HG02870 (cell line): ENCODE measurements around the gene CEACAM5.
"Not testable (repeated sequence)": the region's sequence is repeated elsewhere in the genome, so short reads cannot be mapped to it uniquely, and the experiment has no call there.

Source experiments
- ATAC-seq: cut with Tn5 transposase; IDR thresholded peaks from one replicate; pipeline ENCODE4 v1.9.1; 2021; ENCODE audit warnings: mild to moderate bottlenecking, moderate library complexity; ENCODE audit not compliant: unreplicated experiment

Gene CEACAM5

GRCh38 chr19:41700381-41701195 is 7.8 kb upstream of the CEACAM5 start:
- ATAC-seq, result no peak

- ATAC-seq, result no peak
These were observed 6.9 kb upstream of the CEACAM5 start for GRCh38 chr19:41701401-41702075.

- no peak for ATAC-seq
These were observed 6.2 kb upstream of the CEACAM5 start for GRCh38 chr19:41702171-41702651.

- ATAC-seq, result no peak
These were observed 4.7 kb upstream of the CEACAM5 start for GRCh38 chr19:41703602-41704293.

GRCh38 chr19:41705393-41706174 is 2.8 kb upstream of the CEACAM5 start:
- ATAC-seq, result no peak

- ATAC-seq, result no peak
These were observed 1.5 kb upstream of the CEACAM5 start for GRCh38 chr19:41706741-41707501.

GRCh38 chr19:41707502-41707812 is 969 bp upstream of the CEACAM5 start:
- ATAC-seq, result no peak

- no peak for ATAC-seq
These were observed 505 bp upstream of the CEACAM5 start for GRCh38 chr19:41707871-41708371.

GRCh38 chr19:41709516-41709915 is 1.1 kb downstream of the CEACAM5 start:
- ATAC-seq, result not testable (repeated sequence)

GRCh38 chr19:41709951-41710645 is 1.7 kb downstream of the CEACAM5 start:
- ATAC-seq, result no peak

- ATAC-seq, result no peak
These were observed 3.2 kb downstream of the CEACAM5 start for GRCh38 chr19:41711376-41712261.

- ATAC-seq, result no peak
These were observed 6.2 kb downstream of the CEACAM5 start for GRCh38 chr19:41714598-41714997.

- ATAC-seq, result no peak
These were observed 10.3 kb downstream of the CEACAM5 start for GRCh38 chr19:41718761-41719160.

GRCh38 chr19:41720103-41720502 is 11.7 kb downstream of the CEACAM5 start:
- ATAC-seq, result no peak

- no peak for ATAC-seq
These were observed 18.1 kb downstream of the CEACAM5 start for GRCh38 chr19:41726493-41726892.

GRCh38 chr19:41734156-41734555 is 25.7 kb downstream of the CEACAM5 start:
- no peak for ATAC-seq

GRCh38 chr19:41734585-41734984 is 26.2 kb downstream of the CEACAM5 start:
- ATAC-seq, result no peak

- no peak for ATAC-seq
These were observed 26.7 kb downstream of the CEACAM5 start for GRCh38 chr19:41735071-41735600.
